ENCODE data around the gene OR11A1. TPM values are rescaled to one million over a fixed set of nuclear protein-coding genes. Genes with fewer than 3 reads are reported as not detected.

OR11A1 gene
- total RNA-seq, 4 donors from 2014 or later: not detected

GRCh38 chr6:29502181-29502580 lies 45.3 kb upstream of the OR11A1 start:
- TF ChIP-seq POLR2A (IDR thresholded peaks at IDR 0.05): no peak
- no peak for TF ChIP-seq CTCF (IDR thresholded peaks at IDR 0.05)
- Histone ChIP-seq H3K4me3 (no peak overlapping the region), H3K36me3 (no peaks in the 10 kb centered on the region), H3K9me3 (no peaks in the 10 kb centered on the region), H3K27ac (no peak overlapping the region), H3K27me3 (no peaks in the 10 kb centered on the region), H3K4me1 (no peaks in the 10 kb centered on the region)
- DNase-seq: no peak
- intact Hi-C loops (cut with DNase I; ENCODE audit: low total_unique reads): no loop called here

- Histone ChIP-seq H3K36me3 (no peaks in the 10 kb centered on the region), H3K27ac (no peak overlapping the region), H3K27me3 (no peaks in the 10 kb centered on the region), H3K9me3 (no peaks in the 10 kb centered on the region), H3K4me3 (no peak overlapping the region), H3K4me1 (no peaks in the 10 kb centered on the region)
- DNase-seq: no peak
- intact Hi-C loops (cut with DNase I; ENCODE audit: low total_unique reads): no loop called here
- TF ChIP-seq POLR2A (IDR thresholded peaks at IDR 0.05): no peak
- no peak for TF ChIP-seq CTCF (IDR thresholded peaks at IDR 0.05)
These were observed 44.2 kb upstream of the OR11A1 start for GRCh38 chr6:29501106-29501505.

GRCh38 chr6:29500594-29500993 lies 43.7 kb upstream of the OR11A1 start:
- Histone ChIP-seq H3K4me3 (no peak overlapping the region), H3K27ac (no peak overlapping the region), H3K4me1 (no peaks in the 10 kb centered on the region), H3K9me3 (no peaks in the 10 kb centered on the region), H3K36me3 (no peaks in the 10 kb centered on the region), H3K27me3 (no peaks in the 10 kb centered on the region)
- DNase-seq: no peak
- TF ChIP-seq POLR2A (IDR thresholded peaks at IDR 0.05) (no peak), CTCF (IDR thresholded peaks at IDR 0.05) (no peak)
- intact Hi-C loops (cut with DNase I; ENCODE audit: low total_unique reads): no loop called here

- Histone ChIP-seq H3K36me3 (no peaks in the 10 kb centered on the region), H3K4me1 (no peaks in the 10 kb centered on the region), H3K27me3 (no peaks in the 10 kb centered on the region), H3K27ac (no peak overlapping the region), H3K9me3 (no peaks in the 10 kb centered on the region), H3K4me3 (no peak overlapping the region)
- intact Hi-C loops (cut with DNase I; ENCODE audit: low total_unique reads): no loop called here
- no peak for TF ChIP-seq POLR2A (IDR thresholded peaks at IDR 0.05)
- TF ChIP-seq CTCF (IDR thresholded peaks at IDR 0.05): no peak
- DNase-seq: no peak
These were observed 42.8 kb upstream of the OR11A1 start for GRCh38 chr6:29499704-29500103.

GRCh38 chr6:29496961-29497360 lies 40.1 kb upstream of the OR11A1 start:
- no peak for TF ChIP-seq CTCF (IDR thresholded peaks at IDR 0.05)
- no peak overlapping the region for H3K4me3 ChIP-seq
- no peak for DNase-seq
- intact Hi-C loops (cut with DNase I; ENCODE audit: low total_unique reads): no loop called here
- H3K27ac ChIP-seq: no peak overlapping the region
- H3K27me3 ChIP-seq: no peaks in the 10 kb centered on the region
- H3K4me1 ChIP-seq: no peaks in the 10 kb centered on the region
- no peaks in the 10 kb centered on the region for H3K9me3 ChIP-seq
- no peaks in the 10 kb centered on the region for H3K36me3 ChIP-seq
